ENCODE results near the gene CDK14.

GRCh38 chr7:91021956-91022355 lies 425.8 kb downstream of the CDK14 start:
- no peak for TF ChIP-seq TAF1 (IDR thresholded peaks at IDR 0.05; ENCODE audit: borderline replicate concordance, low read depth, low read length)
- no peak for TF ChIP-seq POLR2AphosphoS5 (IDR thresholded peaks at IDR 0.05; ENCODE audit: low read depth, low read length)
